BJ (cell line): ENCODE data around the gene CDYL2. TPM values are rescaled to one million over a fixed set of nuclear protein-coding genes. Genes with fewer than 3 reads are reported as not detected.

Experiments used
- CTCF ChIA-PET: fragments of 350-600 bp; formaldehyde crosslinking; extraction: SDS; loops from one replicate; lab custom pipeline; 2021; ENCODE audit warnings: antibody characterized with exemption, inconsistent platforms; lab: Yijun Ruan, JAX
- POLR2A ChIA-PET: fragments of 300-600 bp; sonication (Branson Sonifier 250); formaldehyde crosslinking; extraction: SDS; loops from one replicate; lab custom pipeline; 2021; ENCODE audit warnings: antibody characterized with exemption; lab: Charles Lee
- DNase-seq: peaks from one replicate; pipeline ENCODE4 v3.0.0-alpha.2; 2011; ENCODE audit warnings: low read depth
- H3K27me3 ChIP-seq: 2 replicates; pipeline ENCODE4 v1.6.0; 2011; ENCODE audit warnings: low read length; ENCODE audit not compliant: control insufficient read depth, insufficient read depth
- H3K36me3 ChIP-seq: 2 replicates; pipeline ENCODE4 v1.5.1; 2011; ENCODE audit warnings: low read length; ENCODE audit not compliant: control insufficient read depth, insufficient read depth
- H3K4me3 ChIP-seq: 2 replicates; pipeline ENCODE4 v1.5.1; 2011; ENCODE audit warnings: low read depth, mild to moderate bottlenecking, control low read depth, low read length
- CTCF ChIP-seq: IDR thresholded peaks from 2 replicates; pipeline ENCODE4 v1.5.1; 2011; ENCODE audit warnings: low read depth, mild to moderate bottlenecking, control low read depth, inconsistent platforms, low read length, moderate library complexity; ENCODE audit not compliant: insufficient read depth
- polyA plus RNA-seq: library from polyadenylated mRNA; depleted of rRNA; stranded (reverse); fragments of >200 nt; gene quantifications from 2 replicates; pipeline ENCODE4 v1.2.3, GENCODE V29; 2011

CDYL2 gene
- polyA plus RNA-seq, 1 experiment: 0.87 TPM

- no peaks in the 10 kb centered on the region for H3K27me3 ChIP-seq
- no peaks in the 10 kb centered on the region for H3K36me3 ChIP-seq
- POLR2A ChIA-PET: no interaction called here
- DNase-seq: no peak
- no peak for TF ChIP-seq CTCF
- H3K4me3 ChIP-seq: no peak overlapping the region
- CTCF ChIA-PET: no interaction called here
Observed at GRCh38 chr16:80846680-80847079, 42.3 kb upstream of the CDYL2 start.

- no peak for DNase-seq
- CTCF ChIA-PET: no interaction called here
- TF ChIP-seq CTCF: no peak
- POLR2A ChIA-PET: no interaction called here
- Histone ChIP-seq H3K4me3 (no peak overlapping the region), H3K27me3 (no peaks in the 10 kb centered on the region), H3K36me3 (no peaks in the 10 kb centered on the region)
Observed at GRCh38 chr16:80846275-80846674, 41.9 kb upstream of the CDYL2 start.

- CTCF ChIA-PET: no interaction called here
- Histone ChIP-seq H3K36me3 (no peaks in the 10 kb centered on the region), H3K27me3 (no peaks in the 10 kb centered on the region), H3K4me3 (no peak overlapping the region)
- DNase-seq: no peak
- POLR2A ChIA-PET: no interaction called here
- TF ChIP-seq CTCF: no peak
Observed at GRCh38 chr16:80844395-80844794, 40.0 kb upstream of the CDYL2 start.

- POLR2A ChIA-PET: no interaction called here
- Histone ChIP-seq H3K4me3 (no peak overlapping the region), H3K27me3 (no peaks in the 10 kb centered on the region), H3K36me3 (no peaks in the 10 kb centered on the region)
- CTCF ChIA-PET: interaction anchor here (1.1 to 1.6 kb wide), 2 partner anchors 10 to 28 kb away, joined by 3 read pairs; no protein-coding TSS in a partner anchor
- no peak for DNase-seq
- TF ChIP-seq CTCF: no peak
Observed at GRCh38 chr16:80841231-80841630, 36.8 kb upstream of the CDYL2 start.

- no peaks in the 10 kb centered on the region for H3K36me3 ChIP-seq
- ChIA-PET CTCF (interaction anchor here (0.6 to 2.8 kb wide), 4 partner anchors 10 to 1280 kb away, joined by 3 to 14 read pairs (median 5); no protein-coding TSS in a partner anchor), POLR2A (no interaction called here)
- DNase-seq: peak; percentile 5
- no peaks in the 10 kb centered on the region for H3K27me3 ChIP-seq
- no peak for TF ChIP-seq CTCF
- H3K4me3 ChIP-seq: no peak overlapping the region
Observed at GRCh38 chr16:80837533-80838147, 33.2 kb upstream of the CDYL2 start.
